Pancreas (tissue), 10 donors: ENCODE measurements around the gene PRKAB1. TPM values are rescaled to one million over a fixed set of nuclear protein-coding genes. Genes with fewer than 3 reads are reported as not detected.

Experiments
- ATAC-seq, 4 donors: fragments of 200-7000 bp; cut with Tn5 transposase; one replicate each; pipeline versions ENCODE4 v1.8.0 to v1.9.1; 2020; ENCODE audit warnings: mild to moderate bottlenecking in 4 of 4, moderate library complexity in 4 of 4
- DNase-seq, 6 donors: peaks; one replicate each; pipeline ENCODE4 v3.0.0-alpha.2; 2020
- FAIRE-seq: peaks from 2 replicates; lab custom pipeline; 2012; peaks lifted over from hg19 to GRCh38; lab: Jason Lieb, UNC
- H3K27ac ChIP-seq, 4 donors: fragments of 200-600 bp; sonication (generic); 1 replicate in 3 of 4; 2 replicates in 1 of 4; pipeline versions ENCODE4 v1.5.0 to v1.8.0; 2020
- H3K27me3 ChIP-seq, 4 donors: fragments of 200-600 bp; one replicate each; pipeline ENCODE4 v1.8.0; 2021
- H3K36me3 ChIP-seq, 3 donors: fragments of 200-600 bp; sonication (generic) in 1 of 3; one replicate each; pipeline versions ENCODE4 v1.5.0 to v1.8.0; 2020 to 2021
- H3K4me1 ChIP-seq, 3 donors: fragments of 200-600 bp; one replicate each; pipeline ENCODE4 v1.8.0; 2021
- H3K4me3 ChIP-seq, 4 donors: fragments of 200-600 bp; sonication (generic) in 2 of 4; one replicate each; pipeline versions ENCODE4 v1.5.0 to v1.8.0; 2020 to 2021
- H3K9me3 ChIP-seq, 4 donors: fragments of 200-600 bp; one replicate each; pipeline ENCODE4 v1.8.0; 2021
- WGBS, 2 donors: extraction: QIAGEN DNeasy Blood & Tissue Kit; methylation state at CpG; one replicate each; pipeline ENCODE4 v1.1.7; 2013; 5-methylcytosine and 5-hydroxymethylcytosine counted together
- intact Hi-C, 3 donors: fragments of 100-400 bp; cut with DNase I; formaldehyde crosslinking; loops; one replicate each; pipeline versions ENCODE4 v1.11.1 to v1.14.2; 2022
- polyA plus RNA-seq, 2 donors: library from polyadenylated mRNA; stranded (reverse); fragments of 200-250 nt; gene quantifications; one replicate each; pipeline ENCODE4 v1.2.3, GENCODE V29; 2013
- total RNA-seq, 6 donors: library from RNA; stranded (reverse); fragmentation: NEBNext Ultra II Directional in 4 of 6; extraction: Animal tissue kit (Norgen Biotek cat#: 25700) in 4 of 6; gene quantifications; one replicate each; pipeline versions ENCODE4 v1.2.1 to v1.2.4, GENCODE V29; 2021 to 2023
- TF ChIP-seq, protein P1 (sequence below), 4 donors: fragments of 200-600 bp; sonication (generic) in 3 of 4; IDR thresholded peaks; one replicate each; pipeline versions ENCODE4 v1.5.0 to v1.8.0; 2021; ENCODE audit warnings: antibody characterized with exemption in 4 of 4
- donor health status: healthy with polysubstance abuse.
- donor health status: DM: no; HTN: no; CAD: no; lungs with moderate emphysema.
- donor health status: DM: no; HTN: no; CAD: no.
- donor health status: control.
- donor health status: control.
- donor health status: Bipolar disorder and iron deficiency.
- donor health status: DM: yes; HTN: yes; CAD: no.
- donor health status: DM: no; HTN: no; CAD: no.
- donor health status: DM: no; HTN: no; CAD: no.
- donor health status: DM: yes; HTN: yes; CAD: no.

PRKAB1 gene
- total and polyA plus RNA-seq, 8 donors, result 12.4 to 38.2 (median 20.5) TPM

DNA sequence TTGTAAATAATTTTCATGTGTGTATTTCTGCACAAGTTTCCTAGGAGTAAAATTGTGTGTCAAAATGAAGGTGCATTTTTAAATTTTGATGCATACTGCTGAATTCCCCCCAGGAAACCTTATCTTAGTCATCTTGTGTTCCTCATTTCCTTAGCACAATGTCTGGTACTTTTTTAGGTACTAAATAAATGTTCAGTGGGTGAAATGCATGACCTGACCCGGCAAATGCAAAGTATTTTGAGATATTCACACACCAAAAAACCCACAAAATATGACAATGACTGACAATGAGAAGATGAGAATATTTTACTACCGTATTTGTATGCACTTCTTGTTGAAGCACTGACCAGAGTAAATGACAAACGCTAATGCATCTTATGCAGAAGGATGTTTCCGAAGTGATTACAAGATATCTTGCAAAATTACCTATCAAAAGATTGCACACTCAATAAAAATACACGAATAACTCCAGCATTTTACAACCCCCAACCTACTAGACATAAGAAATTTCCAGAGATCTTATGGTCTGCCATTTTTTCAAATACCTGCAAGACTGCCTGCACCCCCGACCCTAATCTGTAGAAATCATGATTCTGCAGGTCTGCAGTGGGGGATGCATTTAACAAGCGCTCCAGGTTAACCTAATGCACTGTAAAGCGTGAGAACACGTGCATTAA lies 895 bp upstream of the PRKAB1 start:
- Histone ChIP-seq H3K27me3 (no peaks in the 10 kb centered on the region), H3K4me3 (peak overlapping the region in 3 of 4 donors; percentile 79 to 99 (median 96)), H3K27ac (peak overlapping the region in 1 of 4 donors; percentile 92), H3K9me3 (no peaks in the 10 kb centered on the region), H3K4me1 (peaks cover 17 to 27% (median 20%) of the 10 kb centered on the region in 3 donors), H3K36me3 (peaks cover 0 to 7% (median 0%) of the 10 kb centered on the region in 3 donors)
- TF ChIP-seq, protein P1, sequence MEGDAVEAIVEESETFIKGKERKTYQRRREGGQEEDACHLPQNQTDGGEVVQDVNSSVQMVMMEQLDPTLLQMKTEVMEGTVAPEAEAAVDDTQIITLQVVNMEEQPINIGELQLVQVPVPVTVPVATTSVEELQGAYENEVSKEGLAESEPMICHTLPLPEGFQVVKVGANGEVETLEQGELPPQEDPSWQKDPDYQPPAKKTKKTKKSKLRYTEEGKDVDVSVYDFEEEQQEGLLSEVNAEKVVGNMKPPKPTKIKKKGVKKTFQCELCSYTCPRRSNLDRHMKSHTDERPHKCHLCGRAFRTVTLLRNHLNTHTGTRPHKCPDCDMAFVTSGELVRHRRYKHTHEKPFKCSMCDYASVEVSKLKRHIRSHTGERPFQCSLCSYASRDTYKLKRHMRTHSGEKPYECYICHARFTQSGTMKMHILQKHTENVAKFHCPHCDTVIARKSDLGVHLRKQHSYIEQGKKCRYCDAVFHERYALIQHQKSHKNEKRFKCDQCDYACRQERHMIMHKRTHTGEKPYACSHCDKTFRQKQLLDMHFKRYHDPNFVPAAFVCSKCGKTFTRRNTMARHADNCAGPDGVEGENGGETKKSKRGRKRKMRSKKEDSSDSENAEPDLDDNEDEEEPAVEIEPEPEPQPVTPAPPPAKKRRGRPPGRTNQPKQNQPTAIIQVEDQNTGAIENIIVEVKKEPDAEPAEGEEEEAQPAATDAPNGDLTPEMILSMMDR (IDR thresholded peaks at IDR 0.05), result no peak
- no peak for FAIRE-seq
- no peak for DNase-seq
- 12% methylated on average over 9 of the region's 9 CpGs for WGBS, 2 donors
- peak in 1 of 4 donors; percentile 0 for ATAC-seq
- intact Hi-C loops, result loop anchor here in 1 of 3 donors (10.0 kb wide), 1 partner anchor 118 kb away; no protein-coding TSS in a partner anchor

DNA sequence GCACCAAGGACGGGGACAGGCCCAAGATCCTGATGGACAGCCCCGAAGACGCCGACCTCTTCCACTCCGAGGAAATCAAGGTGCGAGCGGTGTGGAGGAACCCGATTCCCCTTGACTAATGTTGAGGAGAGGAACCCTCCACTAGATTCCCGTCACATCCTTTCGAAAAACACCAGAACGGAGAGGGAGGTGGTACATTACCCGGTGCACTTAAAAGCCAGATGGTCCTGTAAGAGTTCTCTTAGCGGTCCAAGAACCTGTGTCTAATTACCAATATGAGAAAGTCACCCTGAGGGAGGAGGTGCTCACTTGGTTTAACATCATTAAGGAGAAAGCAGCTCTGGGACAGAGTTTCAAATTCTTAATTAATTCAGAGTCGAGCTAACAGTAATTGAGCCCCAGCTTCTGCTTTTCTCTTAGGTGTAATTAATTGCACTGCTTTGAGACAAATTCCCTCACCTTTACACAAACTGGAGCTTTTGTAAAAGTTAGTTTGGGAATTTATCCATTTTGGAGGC lies 450 bp downstream of the PRKAB1 start:
- Histone ChIP-seq H3K36me3 (peaks cover 6 to 21% (median 9%) of the 10 kb centered on the region in 3 donors), H3K27me3 (no peaks in the 10 kb centered on the region), H3K27ac (peak overlapping the region; percentile 85 to 94 (median 90)), H3K4me3 (peak overlapping the region; percentile 79 to 99 (median 91)), H3K9me3 (no peaks in the 10 kb centered on the region), H3K4me1 (peaks cover 20 to 28% (median 22%) of the 10 kb centered on the region in 3 donors)
- DNase-seq (no peak), ATAC-seq (peak in 3 of 4 donors; percentile 1 to 26 (median 7)), FAIRE-seq (no peak)
- TF ChIP-seq, protein P1 (IDR thresholded peaks at IDR 0.05), result no peak
- intact Hi-C loops, result loop anchor here in 1 of 3 donors (10.0 kb wide), 1 partner anchor 116 kb away; no protein-coding TSS in a partner anchor
- WGBS, 2 donors, result 1 to 2% methylated on average over 14 of the region's 14 CpGs

DNA sequence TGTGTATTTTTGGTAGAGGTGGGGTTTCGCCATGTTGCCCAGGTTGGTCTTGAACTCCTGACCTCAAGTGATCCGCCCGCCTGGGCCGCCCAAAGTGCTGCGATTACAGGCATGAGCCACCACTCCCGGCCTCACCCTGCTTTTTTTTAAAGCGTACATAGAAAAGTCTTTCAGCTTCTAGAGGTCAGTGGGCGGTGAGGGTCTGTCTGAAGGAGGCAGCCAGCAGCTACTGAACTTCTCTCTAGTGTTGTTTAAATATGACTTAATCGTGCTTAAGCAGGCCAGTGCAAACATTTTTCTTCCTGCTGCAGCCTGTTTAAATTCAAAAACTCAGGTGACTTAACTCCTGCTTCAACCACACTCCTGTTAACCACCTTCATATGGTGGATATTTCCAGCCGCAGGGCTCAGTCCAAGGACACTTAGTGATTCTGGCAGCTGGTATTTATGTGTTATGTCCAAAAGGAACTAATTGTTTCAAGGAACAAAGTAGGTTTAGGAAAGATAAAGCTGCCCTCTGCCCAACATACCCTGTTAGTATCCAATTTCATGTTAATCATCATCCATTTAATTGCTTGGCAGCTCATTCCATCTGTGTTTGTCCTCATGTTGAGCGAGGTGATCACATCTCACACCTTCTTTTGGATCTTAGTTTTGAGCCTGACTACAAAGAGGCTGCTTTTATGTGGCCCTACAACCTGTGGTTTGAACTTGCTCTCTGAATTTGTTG lies 2.0 kb downstream of the PRKAB1 start:
- H3K9me3 ChIP-seq, result no peaks in the 10 kb centered on the region
- peak overlapping the region; percentile 72 to 94 (median 78) for H3K27ac ChIP-seq
- no peak for FAIRE-seq
- H3K4me3 ChIP-seq, result peak overlapping the region in 2 of 4 donors; percentile 96 to 99
- 12 to 13% methylated on average over 11 of the region's 11 CpGs for WGBS, 2 donors
- no peaks in the 10 kb centered on the region for H3K27me3 ChIP-seq
- intact Hi-C loops, result loop anchor here in 1 of 3 donors (10.0 kb wide), 1 partner anchor 115 kb away; no protein-coding TSS in a partner anchor
- DNase-seq, result peak in 4 of 6 donors; percentile 42 to 54 (median 45)
- TF ChIP-seq, protein P1 (IDR thresholded peaks at IDR 0.05), result no peak
- H3K4me1 ChIP-seq, result peaks cover 20 to 30% (median 22%) of the 10 kb centered on the region in 3 donors
- peaks cover 6 to 36% (median 23%) of the 10 kb centered on the region in 3 donors for H3K36me3 ChIP-seq
- ATAC-seq, result peak; percentile 17 to 49 (median 36)

DNA sequence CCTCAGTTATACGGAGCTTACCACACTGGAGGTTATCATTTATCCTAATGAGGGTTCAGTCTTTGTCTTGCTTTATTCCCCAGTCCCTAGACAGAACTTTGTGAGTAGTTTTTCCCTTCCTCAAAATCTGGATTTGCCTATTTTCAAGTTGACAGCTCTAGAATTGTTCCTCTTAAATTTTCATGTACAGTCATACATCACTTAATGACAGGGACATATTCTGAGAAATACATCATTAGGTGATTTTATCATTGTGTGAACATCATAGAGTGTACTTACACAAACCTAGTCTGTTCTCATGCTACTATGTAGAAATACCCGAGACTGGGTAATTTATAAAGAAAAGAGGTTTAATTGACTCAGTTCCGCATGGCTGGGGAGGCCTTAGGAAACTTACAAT lies 3.1 kb downstream of the PRKAB1 start:
- TF ChIP-seq, protein P1 (IDR thresholded peaks at IDR 0.05), result no peak
- WGBS, 2 donors, result 79 to 85% methylated on average over 3 of the region's 3 CpGs
- Histone ChIP-seq H3K9me3 (no peaks in the 10 kb centered on the region), H3K4me1 (peaks cover 20 to 30% (median 22%) of the 10 kb centered on the region in 3 donors), H3K27me3 (no peaks in the 10 kb centered on the region), H3K27ac (no peak overlapping the region), H3K36me3 (peaks cover 6 to 48% (median 24%) of the 10 kb centered on the region in 3 donors), H3K4me3 (no peak overlapping the region)
- DNase-seq (no peak), ATAC-seq (no peak), FAIRE-seq (no peak)
- intact Hi-C loops, result no loop called here
